NCI-H2029 treated with DMSO at 0.1 percent for 48 hours (cell line): ENCODE results near the gene FITM2.

Source experiments
- DNase-seq: peaks from one replicate; lab custom pipeline; 2025; lab: John Stamatoyannopoulos, UW

FITM2 gene

DNA sequence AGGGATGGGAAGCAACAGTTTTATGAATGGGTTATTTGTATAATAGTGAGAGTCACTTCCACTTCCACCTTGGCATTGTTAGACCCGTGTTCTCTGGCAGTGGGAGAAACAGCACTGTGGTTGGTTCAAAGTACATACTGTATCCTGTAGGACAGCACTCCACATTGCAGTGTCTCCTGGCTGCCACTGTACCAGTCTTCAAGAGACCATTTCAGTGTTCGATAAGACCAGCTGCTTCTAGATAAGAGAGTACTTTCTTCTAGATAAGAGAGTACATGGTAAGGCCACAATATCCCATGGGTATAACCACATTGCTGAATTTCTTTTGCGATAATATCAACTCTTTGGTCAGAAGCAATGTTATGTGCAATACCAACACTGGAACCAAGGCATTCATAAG is 28.8 kb downstream of the FITM2 start:
- no peak for DNase-seq

DNA sequence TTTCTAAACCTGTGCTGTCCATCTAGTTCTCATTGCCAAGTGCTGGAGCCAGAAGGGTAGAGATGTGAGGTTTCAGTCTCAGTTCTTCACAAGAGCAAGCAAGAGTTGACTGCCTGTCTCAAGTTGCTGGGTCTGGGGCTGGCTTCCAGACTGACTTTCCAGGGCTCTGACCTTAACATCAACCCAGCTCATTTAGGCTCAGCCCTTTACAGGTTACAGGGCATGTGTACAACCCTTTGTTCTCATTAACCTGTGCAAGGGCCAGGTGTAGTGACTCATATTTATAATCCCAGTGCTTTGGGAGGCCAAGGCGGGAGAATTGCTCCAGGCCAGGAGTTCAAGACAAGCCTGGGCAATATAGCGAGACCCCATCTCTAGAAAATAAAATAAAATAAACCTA is 30.6 kb downstream of the FITM2 start:
- DNase-seq, result no peak

DNA sequence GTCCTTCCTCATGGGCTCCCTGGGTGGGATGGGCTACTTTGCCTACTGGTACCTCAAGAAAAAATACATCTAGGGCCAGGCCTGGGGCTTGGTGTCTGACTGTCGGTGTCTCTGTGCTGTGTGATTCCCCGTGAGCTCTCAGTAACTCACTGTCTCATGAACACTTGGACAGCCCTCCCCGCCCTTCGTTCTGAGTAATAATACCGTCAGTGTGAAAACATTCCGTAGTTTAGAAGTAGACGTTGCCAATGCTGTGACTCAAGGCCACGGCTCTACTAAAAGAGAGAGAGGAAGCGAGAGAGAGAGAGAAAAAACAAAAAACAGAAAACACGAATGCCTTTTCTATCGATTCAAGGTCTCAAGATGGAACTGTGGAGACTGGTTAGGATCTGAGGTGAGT is 31.8 kb downstream of the FITM2 start:
- DNase-seq, result no peak

DNA sequence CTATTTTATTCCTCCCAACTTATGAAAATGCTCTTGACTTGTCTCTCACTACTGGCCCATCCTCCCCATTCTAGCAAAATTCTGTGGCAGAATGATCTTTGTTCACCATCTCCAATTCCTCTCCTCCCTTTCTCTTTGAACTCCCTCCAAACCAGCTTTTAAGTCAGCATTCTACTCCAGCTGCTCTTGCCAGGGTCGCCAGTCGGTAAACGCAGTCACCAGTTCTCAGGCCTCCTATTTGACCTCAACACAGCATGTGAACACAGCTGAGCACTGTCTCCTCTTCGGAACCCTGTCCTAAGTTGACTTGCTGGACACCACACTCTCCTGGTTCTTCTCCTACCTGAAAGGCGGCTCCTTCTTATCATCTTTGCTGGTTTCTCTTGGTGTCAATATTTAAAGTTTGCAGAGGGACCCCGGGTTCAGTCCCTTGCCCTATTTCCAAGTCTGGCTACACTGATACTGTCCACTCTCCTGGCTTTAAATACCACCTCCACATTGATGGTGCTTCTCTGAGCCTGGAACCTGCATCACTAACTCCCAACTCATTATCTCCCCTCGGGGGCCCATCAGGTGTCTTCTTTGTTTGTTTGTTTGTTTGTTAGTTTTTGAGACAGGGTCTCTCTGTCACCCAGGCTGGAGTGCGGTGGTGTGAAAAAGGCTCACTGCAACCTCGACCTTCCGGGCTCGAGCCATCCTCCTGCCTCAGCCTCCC is 36.5 kb downstream of the FITM2 start:
- no peak for DNase-seq

DNA sequence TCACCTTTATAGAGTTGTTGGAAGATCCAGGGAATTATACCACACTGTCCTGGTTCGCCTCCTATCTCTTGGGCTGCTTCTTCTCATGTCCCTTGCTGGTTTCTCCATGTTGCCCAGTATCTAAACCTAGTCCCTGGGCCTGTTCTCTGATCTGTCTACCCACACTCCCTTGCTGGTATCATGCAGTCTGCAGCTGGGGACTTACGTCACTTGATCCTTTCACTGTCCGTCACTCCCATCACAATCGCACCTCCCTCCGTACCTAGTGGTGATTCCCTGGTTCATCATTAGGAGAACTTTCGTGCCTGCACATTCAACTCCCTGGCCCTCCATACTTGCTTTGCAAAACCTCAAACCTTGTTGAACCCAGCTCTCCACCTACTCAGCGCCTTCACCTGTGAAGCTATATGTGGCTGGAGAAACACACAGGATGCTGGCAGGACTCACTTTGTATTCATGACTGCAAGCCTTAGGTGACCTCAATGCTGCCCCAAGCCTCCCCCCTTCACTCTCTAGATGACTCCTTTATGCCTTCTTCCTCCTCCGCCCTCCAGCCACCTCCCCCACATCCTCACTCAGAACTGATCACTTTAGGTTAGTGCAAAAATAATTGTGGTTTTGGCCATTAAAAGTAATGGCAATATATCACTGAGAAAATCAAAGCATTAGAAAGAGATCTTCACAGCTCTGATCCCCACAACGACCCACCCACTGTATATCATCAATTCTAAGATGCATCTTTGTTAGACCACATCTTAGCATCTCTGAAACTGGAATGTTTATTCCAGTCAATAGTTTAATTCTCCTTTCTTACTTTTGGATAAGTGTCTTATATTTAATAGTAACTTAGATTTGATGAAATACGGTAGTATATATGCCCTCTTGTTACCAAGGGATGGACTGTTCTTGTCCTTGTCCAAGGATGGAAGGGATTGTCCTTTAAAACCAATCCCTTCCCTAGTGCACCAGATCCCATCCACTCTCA is 37.5 kb downstream of the FITM2 start:
- no peak for DNase-seq

DNA sequence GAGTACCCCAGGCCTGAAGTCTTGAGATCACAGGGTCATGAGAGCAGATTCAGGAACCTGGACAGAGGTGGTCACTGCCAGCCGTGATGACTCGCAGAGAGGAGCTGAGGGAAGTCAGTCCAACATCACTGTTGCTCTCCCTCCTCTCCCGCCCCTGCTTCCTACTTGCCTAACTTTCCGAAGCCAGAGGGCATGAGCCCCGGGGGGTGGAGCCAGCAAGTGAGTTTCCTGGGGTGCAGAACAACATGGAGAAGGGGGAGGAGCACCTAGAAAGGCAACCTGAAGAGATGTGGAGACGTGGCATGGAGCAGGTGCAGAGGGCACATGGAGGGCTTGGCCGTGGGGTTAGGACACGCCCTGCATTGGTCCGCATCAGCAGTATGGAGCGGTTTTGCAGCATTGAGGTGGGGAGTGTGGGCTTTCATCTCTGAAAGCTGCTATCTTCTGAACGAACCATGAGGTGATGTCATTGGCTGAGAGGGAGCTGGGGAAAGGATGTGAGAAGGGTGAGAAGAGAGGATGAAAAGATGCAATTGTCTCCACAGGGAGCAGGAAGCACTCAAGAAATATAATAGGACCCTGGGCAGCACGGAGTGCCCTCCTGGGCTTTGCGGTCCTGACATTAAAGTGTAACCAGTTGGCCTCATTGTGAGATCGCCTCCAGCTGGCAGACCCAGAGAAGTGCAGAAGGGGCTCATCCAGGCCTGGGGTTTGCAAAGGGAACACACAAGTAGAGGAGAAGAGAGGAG is 38.9 kb downstream of the FITM2 start:
- DNase-seq, result no peak

DNA sequence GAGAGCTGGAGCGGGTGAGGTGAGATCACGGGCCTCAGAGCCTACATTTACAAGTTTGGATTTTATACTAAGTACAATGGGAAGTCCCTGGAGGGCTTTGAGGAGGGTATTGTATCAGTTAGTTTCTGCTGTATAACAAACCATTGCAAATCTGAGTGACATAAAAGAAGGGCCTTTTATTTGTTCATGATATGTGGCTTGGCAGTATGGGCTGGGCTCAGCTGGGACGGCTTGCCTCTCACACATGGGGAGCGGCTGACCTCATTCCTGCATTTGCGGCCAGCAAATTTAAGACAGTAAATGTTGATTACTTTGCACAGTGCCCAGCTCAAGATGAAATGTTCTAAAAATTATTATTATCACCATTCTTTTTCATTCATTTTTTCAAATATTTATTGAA is 42.2 kb downstream of the FITM2 start:
- DNase-seq, result no peak

DNA sequence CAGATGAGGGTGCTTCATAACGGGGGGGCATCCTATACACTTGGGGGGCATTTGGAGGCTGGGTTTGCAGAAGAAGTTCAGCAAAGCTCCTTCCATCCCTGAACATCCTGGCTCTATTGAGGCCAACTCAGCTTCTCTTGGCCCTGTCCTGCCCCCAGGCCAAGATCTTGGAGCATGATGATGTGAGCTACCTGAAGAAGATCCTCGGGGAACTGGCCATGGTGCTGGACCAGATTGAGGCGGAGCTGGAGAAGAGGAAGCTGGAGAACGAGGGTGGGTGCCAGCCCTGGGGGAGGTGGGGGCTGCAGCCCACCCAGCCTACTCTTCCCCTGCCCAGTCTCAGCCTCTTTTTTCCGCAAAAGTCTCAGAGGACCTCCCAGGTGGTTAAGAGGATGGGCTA is 46.7 kb downstream of the FITM2 start:
- DNase-seq, result no peak

DNA sequence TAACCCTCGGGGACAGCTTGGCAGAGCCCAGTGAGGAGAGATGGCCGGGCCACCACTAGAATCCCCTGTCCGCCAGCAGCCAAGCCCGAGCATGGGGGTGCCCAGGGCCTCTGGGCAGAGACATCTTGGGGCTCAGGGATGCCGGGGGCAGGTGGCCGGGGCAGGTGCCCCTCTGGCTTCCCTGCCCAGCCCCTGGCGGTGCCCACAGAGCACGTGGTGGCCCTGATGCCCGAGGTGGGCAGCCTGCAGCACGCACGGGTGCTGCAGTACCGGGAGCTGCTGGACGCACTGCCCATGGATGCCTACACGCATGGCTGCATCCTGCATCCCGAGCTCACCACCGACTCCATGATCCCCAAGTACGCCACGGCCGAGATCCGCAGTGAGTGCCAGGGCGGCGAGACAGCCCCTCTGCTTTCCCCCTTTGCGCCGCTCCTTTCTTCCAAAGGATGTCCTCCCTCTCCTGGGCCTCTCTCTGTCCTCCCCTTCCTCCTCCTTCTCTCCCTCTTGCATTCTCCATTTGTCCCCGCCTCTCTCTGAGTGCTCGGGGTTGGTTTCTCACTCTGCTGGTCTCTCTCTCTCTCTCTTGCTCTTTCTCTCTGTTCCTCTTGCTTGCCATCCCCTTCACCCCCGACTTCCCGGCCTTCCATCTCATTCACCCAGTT is 52.6 kb downstream of the FITM2 start:
- no peak for DNase-seq

DNA sequence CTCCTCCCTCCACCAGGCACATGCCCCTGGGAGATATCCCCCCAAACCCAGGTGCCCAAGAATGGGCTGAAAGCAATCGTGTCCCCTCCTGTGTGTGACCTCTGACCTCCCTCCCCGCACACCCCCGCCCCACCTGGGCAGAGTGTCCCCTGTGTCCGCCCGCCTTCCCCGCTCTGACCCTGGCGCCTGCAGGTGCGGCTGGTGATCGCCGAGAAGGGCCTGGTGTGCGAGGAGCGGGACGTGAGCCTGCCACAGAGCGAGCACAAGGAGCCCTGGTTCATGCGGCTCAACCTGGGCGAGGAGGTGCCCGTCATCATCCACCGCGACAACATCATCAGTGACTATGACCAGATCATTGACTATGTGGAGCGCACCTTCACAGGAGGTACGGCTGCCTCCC is 54.0 kb downstream of the FITM2 start:
- DNase-seq, result no peak

DNA sequence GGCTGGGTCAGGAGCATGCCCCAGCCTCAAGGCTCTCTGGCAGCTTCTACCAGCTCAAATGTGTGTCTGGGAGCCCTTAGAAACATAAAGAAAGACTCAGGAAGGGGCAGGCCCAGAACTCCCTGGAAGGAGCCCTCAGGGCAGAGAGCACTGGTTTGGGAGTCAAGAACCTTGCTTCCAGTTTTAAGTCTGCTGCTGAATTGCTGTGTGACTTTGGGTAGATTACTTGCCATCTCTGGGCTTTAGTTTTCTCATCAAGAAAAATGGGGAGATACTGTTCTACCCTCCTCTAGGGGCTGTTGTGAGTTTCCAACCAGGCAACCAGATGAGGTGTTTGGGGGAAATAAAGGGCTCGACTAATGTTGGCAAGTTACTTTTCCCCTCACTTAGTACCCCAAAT is 55.1 kb downstream of the FITM2 start:
- no peak for DNase-seq

DNA sequence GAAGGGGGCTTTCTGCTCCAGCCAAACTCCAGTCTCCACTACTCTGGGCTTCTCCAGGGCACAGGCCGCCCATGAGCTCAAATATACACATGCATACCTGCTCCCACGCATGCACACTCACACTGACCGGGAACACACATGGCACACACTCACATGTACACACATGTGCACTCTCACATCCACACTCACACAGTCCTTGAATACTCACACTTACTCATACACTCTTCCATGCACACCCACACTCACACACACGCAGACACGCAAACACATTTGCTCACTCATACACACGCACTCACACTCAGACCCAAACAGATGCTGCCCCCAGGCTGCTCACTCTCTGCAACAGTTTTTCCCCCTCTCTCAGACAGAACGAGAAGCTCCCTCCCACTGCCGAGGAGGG is 56.9 kb downstream of the FITM2 start:
- DNase-seq, result no peak

DNA sequence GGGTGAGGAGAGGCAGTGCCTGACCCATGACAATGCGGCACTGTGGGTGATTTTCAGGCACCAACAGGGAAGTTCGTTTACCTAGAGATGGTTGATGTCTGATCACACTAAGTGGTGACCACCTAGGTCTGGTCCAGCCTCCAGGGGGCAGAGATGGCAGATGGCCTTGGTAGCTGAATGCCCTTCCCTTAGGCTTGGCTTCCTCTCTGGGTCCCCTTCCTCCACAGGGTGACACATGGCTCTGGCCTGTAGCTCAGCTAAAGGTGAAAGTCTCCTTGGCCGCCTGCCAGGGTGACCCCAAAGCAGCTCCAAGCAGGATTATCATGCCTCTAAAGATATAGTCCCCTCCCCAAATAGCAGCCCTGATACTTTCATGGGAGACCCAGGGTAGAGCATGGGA is 57.5 kb downstream of the FITM2 start:
- DNase-seq, result no peak
